H1 (cell line): Measurements from ENCODE around the gene IKZF3.

ENCODE experiments used
- CHD2 ChIP-seq: IDR thresholded peaks from 2 replicates; pipeline ENCODE4 v1.6.1; 2012; ENCODE audit warnings: low read length, improper control_type of control experiment
- CREB1 ChIP-seq: IDR thresholded peaks from 2 replicates; pipeline ENCODE4 v1.6.1; 2012; ENCODE audit warnings: inconsistent platforms
- CTCF ChIP-seq, 3 experiments: IDR thresholded peaks; 1 replicate in 2 of 3; 2 replicates in 1 of 3; pipeline versions ENCODE4 v1.5.1 to v1.6.1; 2011; ENCODE audit warnings: low read length in 3 of 3, mild to moderate bottlenecking in 3 of 3, inconsistent platforms in 2 of 3, low read depth in 1 of 3, moderate library complexity in 1 of 3; ENCODE audit not compliant: insufficient read depth in 1 of 3; ENCODE audit errors: control extremely low read depth in 1 of 3
- EP300 ChIP-seq, 2 experiments: IDR thresholded peaks; 1 replicate in 1 of 2; 2 replicates in 1 of 2; pipeline ENCODE4 v1.6.1; 2011 to 2012; ENCODE audit warnings: low read depth in 2 of 2, low read length in 2 of 2, mild to moderate bottlenecking in 2 of 2, borderline replicate concordance in 1 of 2, inconsistent platforms in 1 of 2, moderate library complexity in 1 of 2
- EZH2 ChIP-seq: fragments of 200-600 bp; sonication (generic); IDR thresholded peaks from 2 replicates; pipeline ENCODE4 v1.7.1; 2012; ENCODE audit warnings: low read depth, mild to moderate bottlenecking, moderate library complexity, low read length, inconsistent platforms; ENCODE audit not compliant: severe bottlenecking
- GTF2F1 ChIP-seq: IDR thresholded peaks from 2 replicates; pipeline ENCODE4 v1.6.1; 2012; ENCODE audit warnings: low read depth, low read length, improper control_type of control experiment, borderline replicate concordance
- POLR2A ChIP-seq, 2 experiments: IDR thresholded peaks; 1 replicate in 1 of 2; 2 replicates in 1 of 2; pipeline ENCODE4 v1.6.1; 2011; ENCODE audit warnings: low read depth in 2 of 2, low read length in 2 of 2, mild to moderate bottlenecking in 2 of 2; ENCODE audit errors: control extremely low read depth in 1 of 2
- POLR2AphosphoS5 ChIP-seq: IDR thresholded peaks from 2 replicates; pipeline ENCODE4 v1.6.1; 2011; ENCODE audit warnings: low read depth, low read length
- RFX5 ChIP-seq: IDR thresholded peaks from 2 replicates; pipeline ENCODE4 v1.6.1; 2011; ENCODE audit warnings: low read depth, low read length, improper control_type of control experiment, borderline replicate concordance
- SP2 ChIP-seq: IDR thresholded peaks from 2 replicates; pipeline ENCODE4 v1.6.1; 2012; ENCODE audit warnings: mild to moderate bottlenecking, low read length, inconsistent platforms
- TBP ChIP-seq: IDR thresholded peaks from 2 replicates; pipeline ENCODE4 v1.6.1; 2011; ENCODE audit warnings: low read depth, low read length, improper control_type of control experiment
- TCF12 ChIP-seq: IDR thresholded peaks from 2 replicates; pipeline ENCODE4 v1.6.1; 2011; ENCODE audit warnings: low read depth, mild to moderate bottlenecking, low read length
- ZNF274 ChIP-seq: IDR thresholded peaks from 2 replicates; pipeline ENCODE4 v1.7.0; 2012; ENCODE audit warnings: low read length, borderline replicate concordance; ENCODE audit errors: extremely low read depth

DNA sequence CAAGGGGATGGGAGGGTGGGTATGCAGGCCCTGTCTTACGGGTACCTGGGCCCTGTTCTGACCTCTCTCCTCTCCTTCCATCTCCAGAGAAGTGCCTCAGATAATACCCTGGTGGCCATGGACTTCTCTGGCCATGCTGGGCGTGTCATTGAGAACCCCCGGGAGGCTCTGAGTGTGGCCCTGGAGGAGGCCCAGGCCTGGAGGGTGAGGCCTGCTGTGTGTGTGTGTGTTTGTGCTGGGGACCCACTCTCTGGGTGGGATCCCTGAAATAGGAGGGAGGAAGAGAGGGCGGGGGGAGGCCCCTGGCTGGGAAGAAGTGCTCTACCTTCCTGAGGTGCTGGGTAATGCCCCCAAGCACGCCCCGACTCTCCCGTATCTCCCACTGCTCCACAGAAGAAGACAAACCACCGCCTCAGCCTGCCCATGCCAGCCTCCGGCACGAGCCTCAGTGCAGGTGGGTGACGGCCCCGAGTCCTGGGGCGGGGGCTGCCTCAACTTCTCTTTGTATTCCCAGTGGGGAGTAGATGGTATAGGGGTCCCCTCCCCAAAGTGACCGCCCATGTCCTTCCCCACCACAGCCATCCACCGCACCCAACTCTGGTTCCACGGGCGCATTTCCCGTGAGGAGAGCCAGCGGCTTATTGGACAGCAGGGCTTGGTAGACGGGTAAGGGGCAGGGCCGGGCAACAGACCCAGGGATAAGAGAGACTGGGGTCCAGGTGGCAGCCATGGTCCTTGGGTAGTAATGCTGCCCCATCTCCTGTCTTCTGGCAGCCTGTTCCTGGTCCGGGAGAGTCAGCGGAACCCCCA is 118.6 kb downstream of the IKZF3 start:
- TF ChIP-seq TCF12 = no peak
- no peak for TF ChIP-seq SP2
- TF ChIP-seq ZNF274 = no peak
- TF ChIP-seq POLR2AphosphoS5 = no peak
- TF ChIP-seq EP300 (IDR thresholded peaks at IDR 0.05; ENCODE audit: borderline replicate concordance in 1 of 2, low read depth in 2 of 2, low read length in 2 of 2) = no peak
- no peak for TF ChIP-seq TBP
- TF ChIP-seq GTF2F1 = no peak
- no peak for TF ChIP-seq CTCF (IDR thresholded peaks at IDR 0.05; ENCODE audit: control extremely low read depth in 1 of 3, insufficient read depth in 1 of 3, low read depth in 1 of 3, low read length in 3 of 3)
- TF ChIP-seq EZH2 = no peak
- TF ChIP-seq POLR2A (IDR thresholded peaks at IDR 0.05; ENCODE audit: control extremely low read depth in 1 of 2, low read depth in 2 of 2, low read length in 2 of 2) = no peak
- no peak for TF ChIP-seq CREB1
- TF ChIP-seq RFX5 = no peak
- TF ChIP-seq CHD2 = no peak
